Posterior vena cava (tissue), 2 donors: ENCODE data around the gene GNG12. TPM values are rescaled to one million over a fixed set of nuclear protein-coding genes. Genes with fewer than 3 reads are reported as not detected.
A peak's percentile ranks its signal among the peaks of the same experiment; 100 is the strongest.
"Not testable (repeated sequence)": the region's sequence is repeated elsewhere in the genome, so short reads cannot be mapped to it uniquely, and the experiment has no call there.

Experiments used
- DNase-seq: peaks from one replicate; pipeline ENCODE4 v3.0.0-alpha.2; 2020; ENCODE audit warnings: low spot score
- intact Hi-C, 2 donors: fragments of 100-400 bp; cut with DNase I; formaldehyde crosslinking; loops; one replicate each; pipeline versions ENCODE4 v1.14.1 to v1.14.2; 2022 to 2023
- total RNA-seq, 2 donors: library from RNA; stranded (reverse); fragmentation: NEBNext Ultra II Directional; extraction: Animal tissue kit (Norgen Biotek cat#: 25700); gene quantifications; one replicate each; pipeline ENCODE4 v1.2.1, GENCODE V29; 2021
- donor health status: DM: yes; HTN: yes; CAD: no.
- donor health status: DM: yes; HTN: yes; CAD: no.

The GNG12 gene
- total RNA-seq, 2 donors from 2014 or later, result 165 to 166 TPM

- intact Hi-C loops, result no loop called here
- peak; percentile 82 for DNase-seq
Measured at GRCh38 chr1:67732750-67733151, 100.5 kb downstream of the GNG12 start.

GRCh38 chr1:67731322-67731721, 101.9 kb downstream of the GNG12 start:
- intact Hi-C loops, result no loop called here
- DNase-seq, result no peak

- DNase-seq, result peak; percentile 64
- intact Hi-C loops, result not testable (repeated sequence)
Measured at GRCh38 chr1:67730312-67730711, 103.0 kb downstream of the GNG12 start.

- DNase-seq, result no peak
- intact Hi-C loops, result no loop called here
Measured at GRCh38 chr1:67729872-67730271, 103.4 kb downstream of the GNG12 start.

GRCh38 chr1:67726224-67726623, 107.0 kb downstream of the GNG12 start:
- DNase-seq, result no peak
- intact Hi-C loops, result no loop called here

GRCh38 chr1:67724928-67725560, 108.2 kb downstream of the GNG12 start:
- intact Hi-C loops, result no loop called here
- peak; percentile 66 for DNase-seq

- no peak for DNase-seq
- intact Hi-C loops, result no loop called here
Measured at GRCh38 chr1:67723620-67724019, 109.6 kb downstream of the GNG12 start.

GRCh38 chr1:67723126-67723525, 110.1 kb downstream of the GNG12 start:
- DNase-seq, result no peak
- intact Hi-C loops, result no loop called here

- intact Hi-C loops, result no loop called here
- no peak for DNase-seq
Measured at GRCh38 chr1:67722292-67722944, 110.8 kb downstream of the GNG12 start.

- intact Hi-C loops, result no loop called here
- DNase-seq, result no peak
Measured at GRCh38 chr1:67721650-67722291, 111.5 kb downstream of the GNG12 start.

- intact Hi-C loops, result no loop called here
Measured at GRCh38 chr1:67721112-67721511, 112.2 kb downstream of the GNG12 start.

GRCh38 chr1:67719329-67720196, 113.7 kb downstream of the GNG12 start:
- DNase-seq, result no peak
- intact Hi-C loops, result loop anchor here in 1 of 2 donors (5.0 kb wide), 1 partner anchor 38 kb away; no protein-coding TSS in a partner anchor

More at GRCh38 chr1:67721112-67721511, 112.2 kb downstream of the GNG12 start:
- no peak for DNase-seq

GRCh38 chr1:67717876-67718275, 115.4 kb downstream of the GNG12 start:
- no peak for DNase-seq

GRCh38 chr1:67716800-67717199, 116.5 kb downstream of the GNG12 start:
- intact Hi-C loops, result loop anchor here in 1 of 2 donors (5.0 kb wide), 1 partner anchor 41 kb away; no protein-coding TSS in a partner anchor
- no peak for DNase-seq

More at GRCh38 chr1:67717876-67718275, 115.4 kb downstream of the GNG12 start:
- intact Hi-C loops, result loop anchor here in 1 of 2 donors (5.0 kb wide), 1 partner anchor 39 kb away; no protein-coding TSS in a partner anchor

- DNase-seq, result no peak
- intact Hi-C loops, result loop anchor here in 1 of 2 donors (5.0 kb wide), 1 partner anchor 41 kb away; no protein-coding TSS in a partner anchor
Measured at GRCh38 chr1:67715819-67716218, 117.4 kb downstream of the GNG12 start.

GRCh38 chr1:67713057-67713846, 120.0 kb downstream of the GNG12 start:
- intact Hi-C loops, result loop anchor here in 1 of 2 donors (5.0 kb wide), 1 partner anchor 34 kb away; no protein-coding TSS in a partner anchor
- DNase-seq, result no peak

GRCh38 chr1:67711855-67712212, 121.4 kb downstream of the GNG12 start:
- intact Hi-C loops, result loop anchor here in 1 of 2 donors (5.0 kb wide), 1 partner anchor 35 kb away; no protein-coding TSS in a partner anchor

GRCh38 chr1:67711158-67711854, 122.0 kb downstream of the GNG12 start:
- no peak for DNase-seq
- intact Hi-C loops, result loop anchor here in 1 of 2 donors (5.0 kb wide), 1 partner anchor 36 kb away; no protein-coding TSS in a partner anchor

More at GRCh38 chr1:67711855-67712212, 121.4 kb downstream of the GNG12 start:
- DNase-seq, result no peak
